Superior temporal gyrus (tissue), 1 donor: Measurements from ENCODE around the gene RALGAPB.
"Not testable (repeated sequence)": the region's sequence is repeated elsewhere in the genome, so short reads cannot be mapped to it uniquely, and the experiment has no call there.

ENCODE experiments used
- DNase-seq: peaks from one replicate; pipeline ENCODE4 v3.0.0-alpha.2; 2016; ENCODE audit errors: extremely low spot score

RALGAPB gene

DNA sequence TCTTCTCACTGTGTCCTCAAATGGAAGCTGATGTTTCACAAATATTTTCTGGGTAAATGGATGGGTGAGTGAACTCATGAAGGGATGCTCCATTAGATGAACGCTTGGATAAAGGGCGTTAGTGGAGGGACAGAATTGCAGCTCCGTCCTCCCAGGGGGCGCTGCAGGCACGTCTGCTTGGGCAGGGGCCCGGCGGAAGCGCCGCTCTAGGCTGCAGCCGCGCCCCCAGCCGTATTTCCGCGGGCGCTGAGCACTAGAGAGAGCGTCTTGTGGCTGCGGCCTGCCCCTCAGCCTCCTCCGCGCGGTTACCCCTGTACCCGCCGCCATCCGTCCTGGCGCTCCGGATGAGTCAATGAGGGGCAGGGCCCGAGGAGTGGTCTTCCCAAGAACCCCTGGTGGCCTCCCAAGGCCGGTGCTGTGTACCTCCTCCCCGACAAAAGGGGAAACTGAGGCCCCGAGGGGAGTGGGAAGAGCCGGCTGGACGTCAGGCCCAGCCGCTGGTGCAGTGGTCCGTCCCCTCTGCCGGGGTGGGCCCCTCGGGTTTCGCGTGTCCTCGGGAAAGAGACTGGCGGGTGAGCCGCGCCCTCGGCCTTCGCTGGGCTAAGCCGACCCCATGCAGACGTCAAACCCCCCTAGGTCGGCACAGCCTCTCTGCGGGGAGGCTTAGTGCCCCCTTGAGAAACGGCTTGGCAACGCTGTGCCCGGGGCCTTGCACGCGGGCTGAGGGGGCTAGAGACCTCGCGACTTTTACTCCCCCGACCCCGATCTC, 26.0 kb upstream of the RALGAPB start:
- peak; percentile 93 for DNase-seq

DNA sequence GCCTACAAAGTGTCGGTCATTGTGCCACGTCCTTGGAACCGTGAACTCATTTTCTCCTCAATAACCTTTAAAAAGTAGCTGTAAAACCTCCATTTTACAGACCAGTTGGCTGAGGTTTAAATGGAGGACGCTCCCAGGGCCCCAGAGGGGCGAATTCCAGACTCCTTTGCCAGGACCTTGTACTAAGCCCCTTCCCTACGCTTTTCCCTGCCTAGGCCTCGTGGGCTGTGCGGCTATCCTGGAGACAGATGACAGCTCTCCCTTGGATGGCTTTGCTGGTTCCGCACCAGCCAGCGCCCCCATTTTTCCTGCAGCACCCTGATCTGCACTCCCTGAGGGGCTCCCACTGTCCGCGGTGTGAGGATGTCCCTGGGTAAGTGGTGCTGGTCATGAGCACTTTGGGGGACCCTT, 25.4 kb upstream of the RALGAPB start:
- no peak for DNase-seq

DNA sequence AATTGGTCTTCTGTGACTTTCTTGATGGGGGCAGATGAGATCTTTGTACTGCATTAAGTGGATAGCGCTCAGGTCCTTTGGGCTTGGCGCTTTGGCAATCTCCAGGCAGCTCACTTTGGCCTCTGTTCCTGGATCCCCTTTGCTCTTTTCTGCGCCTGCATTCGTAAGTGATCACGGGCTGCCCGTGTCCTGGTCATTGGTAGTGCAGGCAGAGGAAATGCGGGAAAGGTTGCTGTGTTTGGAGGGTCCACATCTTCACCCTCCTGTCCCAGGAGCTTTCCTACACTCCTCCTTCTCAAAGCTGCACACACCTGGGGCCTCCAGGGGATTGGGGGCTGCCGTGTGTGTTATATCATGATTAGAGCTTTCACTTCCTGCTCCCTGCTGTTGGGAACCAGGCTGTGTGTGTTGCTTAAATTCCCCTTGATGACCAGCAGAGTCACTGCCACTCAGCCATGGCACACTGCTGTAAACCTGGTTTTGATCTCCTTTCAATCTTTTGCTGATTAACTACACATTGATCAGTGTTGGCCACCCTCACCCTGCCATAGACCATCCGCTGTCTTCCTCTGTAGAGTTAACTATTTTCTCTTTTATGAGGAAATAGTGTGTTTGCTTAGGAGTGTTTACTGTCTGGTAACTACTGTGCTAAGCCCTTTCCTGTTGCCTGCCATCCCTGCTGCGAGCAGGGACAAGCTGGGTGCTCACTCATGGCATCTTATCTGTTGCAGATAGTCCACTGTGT, 24.5 kb upstream of the RALGAPB start:
- DNase-seq = no peak

DNA sequence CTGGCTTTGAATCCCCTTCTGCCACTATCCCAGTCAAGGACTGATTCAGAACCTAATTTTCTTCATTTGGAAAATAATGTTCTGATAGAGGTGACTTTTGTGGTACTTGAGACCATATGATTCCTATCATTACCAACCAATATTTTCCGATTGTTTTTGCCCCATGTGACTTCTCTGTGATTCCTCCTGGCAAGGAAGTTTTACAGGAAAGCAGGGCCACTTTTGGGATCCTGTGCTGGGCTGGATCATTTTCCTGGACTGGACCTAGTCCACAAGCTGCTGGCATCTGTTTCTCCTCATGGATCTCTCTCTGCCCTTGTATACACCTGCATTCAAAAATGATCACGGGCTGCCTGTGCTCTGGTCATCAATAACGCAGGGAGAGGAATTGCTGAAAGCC, 23.6 kb upstream of the RALGAPB start:
- no peak for DNase-seq

DNA sequence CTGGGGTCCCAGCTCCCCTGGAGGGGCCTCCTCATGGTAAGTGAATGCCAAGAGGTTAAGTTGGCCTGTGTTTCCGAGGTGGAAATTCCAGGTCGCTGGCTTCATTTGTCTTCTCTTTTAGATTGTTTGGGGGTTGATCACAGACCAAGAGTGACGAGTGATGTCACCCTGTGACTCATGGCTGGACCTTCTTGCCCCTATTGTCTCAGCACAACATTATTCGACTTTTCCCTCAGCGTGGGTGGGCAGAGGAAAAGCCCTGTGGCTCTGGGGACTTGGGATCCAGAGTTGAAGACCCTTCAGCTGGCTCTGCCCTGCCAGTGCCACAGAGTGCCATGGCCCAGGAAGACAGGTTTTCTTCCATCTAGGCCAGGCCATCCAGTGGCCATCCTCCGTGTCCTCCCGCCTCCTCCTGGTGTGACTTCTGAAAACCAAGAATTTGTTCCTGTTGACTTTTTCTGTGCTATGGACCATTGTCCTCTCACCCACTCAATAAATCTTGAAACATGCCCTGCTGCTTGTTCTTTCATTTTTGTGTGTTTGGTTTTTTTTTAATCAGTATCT, 22.1 kb upstream of the RALGAPB start:
- DNase-seq = no peak

DNA sequence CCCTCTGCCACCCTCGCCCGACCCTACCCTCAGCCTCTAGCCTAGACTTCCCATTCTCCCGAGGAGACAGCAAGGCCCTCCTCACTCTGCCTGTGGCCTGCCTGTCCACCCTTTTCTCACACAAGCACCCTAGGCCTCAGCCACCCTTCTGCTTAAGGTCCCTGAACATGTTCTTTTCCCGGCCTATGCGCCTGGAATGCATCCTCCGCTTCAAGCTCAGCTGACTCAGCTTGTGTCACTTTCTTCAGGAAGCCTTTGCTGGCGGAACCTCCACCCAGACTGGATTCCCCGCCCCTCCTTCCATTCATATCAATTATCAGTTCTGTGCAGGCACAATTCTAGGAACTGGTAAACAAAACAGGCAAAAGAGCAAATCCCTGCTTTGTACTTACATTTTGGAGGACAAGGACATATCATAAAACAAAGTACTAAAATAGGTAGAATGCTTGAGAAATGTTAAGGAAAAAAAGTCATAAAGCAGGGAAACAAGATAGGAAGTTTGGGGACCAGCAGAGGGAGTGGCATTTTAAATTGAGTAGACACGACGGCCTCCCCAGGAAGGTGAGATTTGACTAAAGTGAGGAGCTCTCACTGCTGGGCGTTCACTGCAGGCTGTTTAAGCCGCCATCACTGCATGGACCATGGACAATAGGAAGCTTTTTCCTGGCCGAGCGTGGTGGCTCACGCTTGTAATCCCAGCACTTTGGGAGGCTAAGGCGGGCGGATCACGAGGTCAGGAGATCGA, 19.6 kb upstream of the RALGAPB start:
- DNase-seq = no peak

DNA sequence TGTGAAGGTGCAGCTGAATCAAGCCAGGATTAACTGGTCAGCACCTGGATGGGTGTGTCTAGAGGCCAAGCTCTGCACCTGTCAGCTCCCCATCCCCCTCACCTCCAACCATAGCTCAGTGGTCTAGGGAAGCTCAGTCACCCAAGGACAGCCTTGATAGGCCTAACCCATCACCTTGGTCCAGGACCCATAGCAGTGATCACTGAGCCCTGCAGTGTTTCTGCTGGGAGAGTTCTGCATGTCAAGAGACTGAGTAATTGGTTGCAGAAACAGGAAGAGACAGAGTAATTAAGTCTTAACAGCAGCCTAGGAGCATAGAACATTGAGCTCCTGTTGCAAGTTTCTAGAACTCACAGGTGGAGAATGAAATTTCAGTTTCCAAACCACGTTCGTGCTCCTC, 18.7 kb upstream of the RALGAPB start:
- no peak for DNase-seq

DNA sequence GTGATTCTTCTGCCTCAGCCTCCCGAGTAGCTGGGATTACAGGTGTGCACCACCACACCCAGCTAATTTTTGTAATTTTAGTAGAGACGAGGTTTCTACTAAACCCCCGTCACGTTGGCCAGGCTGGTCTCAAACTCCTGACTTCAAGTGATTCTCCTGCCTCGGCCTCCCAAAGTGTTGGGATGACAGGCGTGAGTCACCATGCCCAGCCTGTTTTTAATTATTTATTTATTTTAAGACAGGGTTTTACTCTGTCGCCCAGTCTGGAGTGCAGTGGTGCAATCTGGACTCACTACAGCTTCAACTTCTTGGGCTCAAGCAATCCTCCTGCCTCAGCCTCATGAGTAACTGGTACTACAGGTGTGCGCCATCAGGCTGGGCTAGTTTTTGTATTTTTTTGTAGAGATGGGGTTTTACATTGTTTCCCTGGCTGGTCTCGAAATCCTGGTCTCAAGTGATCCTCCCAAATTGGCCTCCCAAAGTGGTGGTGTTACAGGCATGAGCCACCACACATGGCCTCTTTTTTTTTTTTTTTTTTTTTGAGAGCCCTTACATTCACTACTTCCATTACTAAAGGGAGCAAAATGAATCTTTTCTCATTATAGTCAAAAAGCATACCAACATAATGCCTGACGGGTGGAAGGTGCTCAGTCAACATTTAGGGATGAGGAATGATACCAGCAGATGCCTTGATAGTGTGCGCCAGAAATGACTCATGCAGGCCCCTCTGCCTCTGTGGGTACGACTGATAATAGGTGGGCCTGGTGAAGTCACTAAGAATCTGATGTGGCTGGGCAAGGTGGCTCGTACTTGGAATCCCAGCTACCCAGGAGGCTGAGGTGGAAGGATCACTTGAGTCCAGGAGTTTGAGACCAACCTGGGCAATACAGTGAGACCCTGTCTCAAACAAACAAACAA, 17.8 kb upstream of the RALGAPB start:
- DNase-seq = no peak

DNA sequence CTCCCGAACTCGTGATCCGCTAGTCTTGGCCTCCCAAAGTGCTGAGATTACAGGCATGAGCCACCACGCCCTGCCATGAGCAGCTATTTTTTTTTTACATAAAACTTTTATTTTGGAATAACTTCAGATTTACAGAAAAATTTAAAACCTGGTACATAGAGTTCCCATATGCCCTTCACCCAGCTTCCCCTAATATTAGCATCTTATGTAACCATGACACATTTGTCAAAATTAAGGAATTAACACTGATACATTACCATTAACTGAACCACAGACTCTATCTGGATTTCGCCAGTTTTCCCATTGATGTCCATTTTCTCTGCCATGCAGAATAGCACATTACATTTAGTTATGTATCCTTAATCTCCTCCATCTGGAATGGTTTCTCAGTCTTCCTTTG, 14.3 kb upstream of the RALGAPB start:
- DNase-seq = no peak

DNA sequence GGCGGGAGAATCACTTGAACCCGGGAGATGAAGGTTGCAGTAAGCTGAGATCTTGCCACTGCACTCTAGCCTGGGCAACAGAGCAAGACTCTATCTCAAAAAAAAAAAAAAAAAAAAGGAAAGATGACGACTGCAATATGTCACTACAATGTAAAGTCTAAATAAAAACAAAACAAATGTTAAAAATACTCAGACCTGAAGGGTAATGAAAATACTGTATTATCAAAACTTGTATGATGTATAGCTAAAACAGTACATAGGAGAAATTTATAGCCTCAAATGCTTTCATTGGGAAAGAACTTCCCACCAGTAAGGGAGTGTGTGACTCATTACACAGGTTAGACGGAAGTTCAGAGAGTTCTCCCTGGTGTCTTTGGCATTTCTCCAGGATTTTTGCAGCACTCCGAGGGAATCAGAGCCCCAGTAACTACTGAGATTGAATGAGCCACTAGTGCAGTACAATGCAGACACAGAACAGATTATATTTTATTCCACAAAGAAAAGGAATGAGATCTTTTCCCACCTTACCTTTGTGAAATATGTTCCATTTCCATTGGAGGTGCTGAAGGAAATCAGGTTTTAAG, 12.5 kb upstream of the RALGAPB start:
- no peak for DNase-seq

DNA sequence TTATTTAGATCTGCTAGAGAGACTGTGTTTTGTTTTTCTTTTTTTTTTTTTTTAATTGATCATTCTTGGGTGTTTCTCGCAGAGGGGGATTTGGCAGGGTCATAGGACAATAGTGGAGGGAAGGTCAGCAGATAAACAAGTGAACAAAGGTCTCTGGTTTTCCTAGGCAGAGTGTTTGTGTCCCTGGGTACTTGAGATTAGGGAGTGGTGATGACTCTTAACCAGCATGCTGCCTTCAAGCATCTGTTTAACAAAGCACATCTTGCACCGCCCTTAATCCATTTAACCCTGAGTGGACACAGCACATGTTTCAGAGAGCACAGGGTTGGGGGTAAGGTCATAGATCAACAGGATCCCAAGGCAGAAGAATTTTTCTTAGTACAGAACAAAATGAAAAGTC, 12.0 kb upstream of the RALGAPB start:
- DNase-seq = not testable (repeated sequence)

DNA sequence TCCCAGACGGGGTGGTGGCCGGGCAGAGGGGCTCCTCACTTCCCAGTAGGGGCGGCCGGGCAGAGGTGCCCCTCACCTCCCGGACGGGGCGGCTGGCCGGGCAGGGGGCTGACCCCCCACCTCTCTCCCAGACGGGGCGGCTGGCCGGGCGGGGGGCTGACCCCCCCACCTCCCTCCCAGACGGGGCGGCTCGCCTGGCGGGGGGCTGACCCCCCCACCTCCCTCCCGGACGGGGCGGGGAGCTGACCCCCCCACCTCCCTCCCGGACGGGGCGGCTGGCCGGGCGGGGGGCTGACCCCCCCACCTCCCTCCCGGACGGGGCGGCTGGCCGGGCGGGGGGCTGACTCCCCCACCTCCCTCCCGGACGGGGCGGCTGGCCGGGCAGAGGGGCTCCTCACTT, 11.5 kb upstream of the RALGAPB start:
- DNase-seq = not testable (repeated sequence)

DNA sequence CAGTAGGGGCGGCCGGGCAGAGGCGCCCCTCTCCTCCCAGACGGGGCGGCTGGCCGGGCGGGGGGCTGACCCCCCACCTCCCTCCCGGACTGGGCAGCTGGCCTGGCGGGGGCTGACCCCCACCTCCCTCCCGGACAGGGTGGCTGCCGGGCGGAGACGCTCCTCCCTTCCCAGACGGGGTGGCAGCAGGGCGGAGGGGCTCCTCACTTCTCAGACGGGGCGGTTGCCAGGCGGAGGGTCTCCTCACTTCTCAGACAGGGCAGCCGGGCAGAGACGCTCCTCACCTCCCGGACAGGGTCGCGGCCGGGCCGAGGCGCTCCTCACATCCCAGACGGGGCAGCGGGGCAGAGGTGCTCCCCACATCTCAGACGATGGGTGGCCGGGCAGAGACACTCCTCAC, 11.1 kb upstream of the RALGAPB start:
- DNase-seq = not testable (repeated sequence)

DNA sequence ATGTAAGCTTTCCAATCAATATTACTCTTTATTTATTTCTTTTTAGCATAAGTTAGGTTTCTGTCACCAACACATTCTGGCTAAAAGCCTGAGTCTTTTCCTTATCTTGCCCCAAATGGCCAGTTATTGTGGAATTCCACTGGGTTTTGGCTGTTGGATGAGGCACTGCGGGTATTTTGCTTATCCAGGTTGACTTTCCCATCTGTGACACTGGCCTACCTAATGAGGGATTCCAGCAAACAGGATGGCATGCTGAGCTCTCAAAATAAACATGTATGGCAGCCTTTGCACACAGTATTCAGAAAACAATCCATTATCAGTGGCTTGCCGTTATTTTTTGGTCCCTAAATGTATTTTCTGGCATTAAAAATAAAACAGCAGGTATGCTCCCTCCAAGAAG, 6.5 kb upstream of the RALGAPB start:
- no peak for DNase-seq

DNA sequence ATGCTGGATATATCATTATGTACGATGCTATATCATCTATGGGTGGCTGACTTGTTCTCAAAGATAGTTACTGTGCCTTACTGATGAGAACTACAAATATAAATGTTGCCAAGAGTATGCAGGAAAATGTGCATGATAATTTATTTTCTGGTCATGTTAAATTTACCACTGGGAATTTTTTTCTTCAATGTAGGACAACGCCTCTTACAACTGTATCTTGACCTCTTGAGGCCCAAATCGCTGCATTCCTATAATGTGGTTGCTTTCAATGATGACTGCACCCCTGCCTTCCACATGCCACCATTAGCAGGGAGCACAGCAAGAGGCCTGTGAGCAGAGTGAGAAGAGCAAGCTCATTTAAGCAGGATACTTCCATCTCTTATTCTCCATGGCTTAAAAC, 5.7 kb upstream of the RALGAPB start:
- DNase-seq = no peak

DNA sequence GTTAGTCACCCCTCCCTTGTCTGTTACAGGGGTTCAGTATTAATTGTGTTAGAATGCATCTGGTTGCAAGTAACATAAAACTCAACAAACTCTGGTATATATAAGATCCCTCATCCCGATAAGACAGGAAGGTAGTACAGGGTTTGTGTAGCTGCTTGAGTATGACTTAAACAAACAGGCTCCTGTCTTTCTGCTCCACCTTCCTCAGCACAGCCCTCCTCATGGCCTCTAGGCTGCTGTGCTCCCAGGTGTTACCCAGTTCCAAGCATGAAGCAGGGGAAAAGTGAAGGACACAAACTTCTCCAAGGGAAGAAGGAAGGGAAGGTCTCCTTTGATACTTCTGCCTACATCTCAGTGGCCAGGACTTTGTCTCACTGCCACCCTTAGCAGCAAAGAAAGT, 1.4 kb upstream of the RALGAPB start:
- DNase-seq = no peak

DNA sequence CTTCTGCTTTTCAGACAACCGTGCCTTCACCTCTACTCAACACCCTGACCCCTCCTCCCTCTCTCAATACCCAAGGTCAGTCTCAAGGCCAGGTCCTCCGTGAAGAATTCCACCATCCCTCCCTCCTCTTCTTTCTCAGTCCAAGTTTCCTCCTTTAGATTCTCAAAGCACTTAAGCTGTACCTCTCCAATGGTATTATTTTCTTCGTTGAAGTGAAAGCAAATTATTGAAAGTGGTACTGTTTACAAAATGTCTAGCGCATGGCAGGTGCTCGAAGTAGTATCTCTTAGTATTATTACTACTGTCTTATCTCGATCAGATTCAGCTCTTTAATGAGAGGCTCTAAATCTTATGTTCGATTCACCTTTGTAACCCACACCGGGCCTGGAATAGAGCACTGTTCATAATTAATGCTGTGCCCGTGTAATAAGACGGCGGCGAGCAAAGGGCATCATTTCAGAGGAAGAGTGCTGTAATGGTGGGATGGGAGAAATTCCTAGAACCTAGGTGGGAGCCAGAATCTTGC, 593 bp upstream of the RALGAPB start:
- no peak for DNase-seq

DNA sequence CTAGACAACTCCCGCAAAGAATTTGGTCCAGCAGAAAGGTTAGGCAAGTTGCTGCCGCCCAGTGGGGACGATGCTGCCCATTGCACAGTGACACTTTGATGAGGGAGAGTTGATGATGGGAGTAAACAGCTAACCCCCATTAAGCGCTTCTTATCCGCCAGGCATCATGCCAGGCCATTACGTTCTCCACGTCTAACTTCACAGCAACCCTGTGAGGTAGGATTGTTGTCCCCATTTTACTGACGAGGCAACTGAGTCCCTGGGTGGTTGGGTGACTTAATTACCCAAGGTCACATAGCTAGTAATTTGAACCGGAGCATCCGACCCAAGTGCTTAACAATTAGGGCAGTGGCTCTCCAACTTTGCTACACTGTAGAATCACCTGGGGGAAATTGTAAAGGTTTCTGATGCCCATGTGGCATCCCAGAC, 738 bp downstream of the RALGAPB start:
- no peak for DNase-seq

DNA sequence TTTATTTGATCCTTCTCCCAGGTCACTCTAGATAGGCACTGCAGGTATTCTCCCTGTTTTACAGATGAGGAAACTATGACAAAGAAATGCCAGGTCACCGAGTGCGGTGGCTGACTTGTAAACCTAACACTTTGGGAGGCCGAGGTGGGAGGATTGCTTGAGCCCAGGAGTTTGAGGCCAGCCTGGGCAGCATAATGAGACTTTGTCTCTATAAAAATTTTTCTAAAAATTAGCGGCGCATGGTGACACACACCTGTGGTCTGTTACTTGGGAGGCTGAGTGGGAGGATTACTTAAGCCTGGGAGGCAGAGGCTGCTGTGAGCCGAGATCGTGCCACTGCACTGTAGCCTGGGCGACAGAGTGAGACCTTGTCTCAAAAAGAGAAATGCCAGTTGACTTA, 5.1 kb downstream of the RALGAPB start:
- no peak for DNase-seq

DNA sequence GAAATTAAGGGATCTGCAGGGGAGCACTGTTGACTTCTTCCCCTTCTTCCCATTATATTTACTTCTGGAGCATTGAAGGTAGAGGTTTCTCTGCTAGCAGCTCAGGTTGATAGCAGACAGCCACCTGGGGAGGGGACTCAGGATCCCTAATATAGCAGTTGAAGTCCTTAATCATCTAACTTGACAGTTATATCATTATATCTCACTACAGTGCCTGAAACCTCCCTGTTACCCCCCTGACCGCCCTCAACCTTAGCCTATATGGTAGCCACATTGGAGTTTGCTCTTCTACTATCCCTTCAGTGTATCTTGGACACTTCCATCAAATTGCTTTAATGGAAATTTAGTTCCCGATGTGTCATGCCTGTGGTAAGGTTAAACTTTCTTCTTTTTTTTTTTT, 7.0 kb downstream of the RALGAPB start:
- DNase-seq = no peak

DNA sequence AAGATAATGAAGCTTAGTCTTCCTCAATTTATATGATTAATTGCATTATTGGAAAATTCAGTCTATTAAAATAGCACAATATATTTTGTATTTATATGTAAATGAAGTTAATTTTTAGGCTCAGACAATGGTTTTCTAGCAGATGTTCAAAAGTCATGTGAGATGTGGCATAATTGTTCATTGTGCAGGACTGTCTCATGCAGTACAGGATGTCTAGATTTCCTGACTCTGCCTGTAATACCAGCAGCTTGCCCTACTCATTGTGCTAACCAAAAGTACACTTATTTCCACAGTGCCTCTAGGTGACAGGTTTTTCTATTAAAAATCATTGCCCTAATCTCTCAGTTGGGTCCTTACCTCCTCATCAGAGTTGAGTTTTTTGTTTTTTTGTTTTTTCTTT, 12.4 kb downstream of the RALGAPB start:
- DNase-seq = peak; percentile 69
